ENCODE data around the gene ISYNA1. TPM values are rescaled to one million over a fixed set of nuclear protein-coding genes. Genes with fewer than 3 reads are reported as not detected.
A peak's percentile ranks its signal among the peaks of the same experiment; 100 is the strongest.

Gene ISYNA1
- total RNA-seq, 2 experiments from 2014 or later = 26.7 to 33.5 TPM

DNA sequence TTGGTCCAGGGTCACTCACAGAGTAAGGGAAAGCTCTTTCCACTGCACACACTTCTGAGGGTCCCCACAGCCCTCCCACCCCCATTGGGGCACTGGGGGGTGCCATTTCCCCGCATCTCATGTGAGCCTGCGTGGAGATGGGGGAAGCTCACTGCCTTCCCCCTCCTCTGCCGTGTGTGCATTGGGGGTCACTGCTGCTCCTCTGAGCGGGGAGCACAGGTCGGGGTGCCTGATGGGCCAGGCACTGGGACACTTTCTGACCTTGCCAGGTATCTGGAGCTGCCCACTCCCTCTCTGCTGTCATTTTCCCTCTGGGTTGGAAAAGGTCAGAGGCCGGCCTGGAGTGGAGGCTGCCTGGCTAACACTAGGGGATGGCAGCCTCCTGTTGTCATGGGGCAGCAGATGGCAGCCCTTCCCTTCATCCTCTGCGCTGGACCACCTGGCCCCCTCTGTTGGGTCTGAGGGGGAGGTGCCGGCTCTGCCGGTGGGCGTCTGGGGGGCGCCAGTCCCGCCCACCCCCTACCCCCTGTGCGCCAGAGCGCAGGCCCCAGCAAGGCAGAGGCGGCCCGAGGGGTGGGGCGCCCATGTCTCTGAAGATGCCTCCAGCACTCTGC lies 9.7 kb downstream of the ISYNA1 start:
- Mint-ChIP-seq H3K9me3 (ENCODE audit: insufficient read depth) (no peaks in the 10 kb centered on the region), H3K4me3 (no peak overlapping the region), H3K4me1 (ENCODE audit: low read depth) (peaks cover 75% of the 10 kb centered on the region), H3K36me3 (ENCODE audit: low read depth) (peaks cover 18% of the 10 kb centered on the region), H3K27me3 (ENCODE audit: low read depth) (no peaks in the 10 kb centered on the region), H3K27ac (peak overlapping the region; percentile 75)
- ATAC-seq (no peak), DNase-seq (no peak)
- CTCF ChIA-PET = interaction anchor here (1.5 to 2.2 kb wide), 2 partner anchors 9 to 39 kb away, joined by 3 to 10 read pairs; partner anchors contain the start of gene SSBP4
- POLR2A ChIA-PET = interaction anchor here (0.9 to 1.5 kb wide), 3 partner anchors 8 to 12 kb away, joined by 4 to 5 read pairs (median 5); no protein-coding TSS in a partner anchor

DNA sequence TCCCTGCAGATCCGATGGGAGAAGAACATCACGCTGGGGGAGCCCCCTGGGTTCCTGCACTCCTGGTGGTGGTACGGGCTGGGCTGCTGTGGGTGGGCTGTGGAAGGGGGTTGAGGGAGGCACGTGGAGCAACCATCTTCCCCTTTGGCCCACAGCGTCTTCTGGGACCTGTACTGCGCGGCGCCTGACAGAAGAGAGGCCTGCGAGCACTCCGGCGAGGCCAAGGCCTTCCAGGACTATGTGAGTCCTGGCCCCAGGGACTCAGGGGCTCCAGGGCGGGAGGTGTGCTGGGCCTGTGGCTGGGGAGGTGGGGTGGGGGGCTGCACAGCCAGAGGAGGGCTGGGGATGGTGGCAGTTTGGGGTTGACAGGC lies 10.2 kb downstream of the ISYNA1 start:
- Mint-ChIP-seq H3K27me3 (ENCODE audit: low read depth) (no peaks in the 10 kb centered on the region), H3K36me3 (ENCODE audit: low read depth) (peaks cover 24% of the 10 kb centered on the region), H3K4me1 (ENCODE audit: low read depth) (peaks cover 78% of the 10 kb centered on the region), H3K4me3 (no peak overlapping the region), H3K27ac (peak overlapping the region; percentile 43), H3K9me3 (ENCODE audit: insufficient read depth) (no peaks in the 10 kb centered on the region)
- ChIA-PET POLR2A (interaction anchor here (1.5 kb wide), 1 partner anchor 8 kb away, joined by 4 read pairs; no protein-coding TSS in a partner anchor), CTCF (interaction anchor here (2.2 kb wide), 1 partner anchor 8 kb away, joined by 10 read pairs; the partner anchor contains the start of gene SSBP4)
- no peak for ATAC-seq
- no peak for DNase-seq

DNA sequence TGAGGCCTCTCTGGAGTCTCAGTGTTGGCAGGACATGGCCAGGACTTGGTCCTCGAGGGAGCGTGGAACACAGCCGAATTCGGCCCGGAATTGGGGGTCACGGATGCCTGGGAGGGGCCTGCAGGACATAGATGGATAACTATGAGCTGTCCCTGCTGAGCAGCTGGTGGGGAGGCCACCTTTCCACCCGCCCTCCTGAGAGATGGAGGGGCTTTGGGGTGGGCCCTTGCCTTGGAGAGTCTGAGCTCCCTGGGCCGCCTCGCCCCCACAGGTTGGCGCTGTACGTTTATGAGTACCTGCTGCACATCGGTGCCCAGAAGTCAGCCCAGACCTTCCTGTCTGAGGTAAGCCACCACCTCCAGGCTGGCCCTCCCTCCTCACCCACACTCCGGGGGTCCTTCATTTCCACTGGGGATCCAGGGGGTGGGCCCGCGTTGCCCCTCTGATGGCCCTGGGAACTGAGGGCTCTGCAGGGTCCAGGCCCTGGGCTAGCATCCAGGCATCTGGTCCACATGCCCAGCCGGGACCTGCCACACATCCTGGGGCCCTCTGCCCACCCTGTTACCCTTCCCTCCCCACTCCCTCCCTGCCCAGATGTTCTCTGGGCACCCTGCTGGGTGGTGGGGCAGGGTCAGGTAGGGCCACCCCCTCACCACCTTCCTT lies 10.7 kb downstream of the ISYNA1 start:
- peaks cover 80% of the 10 kb centered on the region for H3K4me1 Mint-ChIP-seq (ENCODE audit: low read depth)
- peak overlapping the region; percentile 61 for H3K27ac Mint-ChIP-seq
- H3K27me3 Mint-ChIP-seq (ENCODE audit: low read depth) = no peaks in the 10 kb centered on the region
- no peak for DNase-seq
- CTCF ChIA-PET = no interaction called here
- no peak overlapping the region for H3K4me3 Mint-ChIP-seq
- POLR2A ChIA-PET = no interaction called here
- no peaks in the 10 kb centered on the region for H3K9me3 Mint-ChIP-seq (ENCODE audit: insufficient read depth)
- no peak for ATAC-seq
- peaks cover 25% of the 10 kb centered on the region for H3K36me3 Mint-ChIP-seq (ENCODE audit: low read depth)

DNA sequence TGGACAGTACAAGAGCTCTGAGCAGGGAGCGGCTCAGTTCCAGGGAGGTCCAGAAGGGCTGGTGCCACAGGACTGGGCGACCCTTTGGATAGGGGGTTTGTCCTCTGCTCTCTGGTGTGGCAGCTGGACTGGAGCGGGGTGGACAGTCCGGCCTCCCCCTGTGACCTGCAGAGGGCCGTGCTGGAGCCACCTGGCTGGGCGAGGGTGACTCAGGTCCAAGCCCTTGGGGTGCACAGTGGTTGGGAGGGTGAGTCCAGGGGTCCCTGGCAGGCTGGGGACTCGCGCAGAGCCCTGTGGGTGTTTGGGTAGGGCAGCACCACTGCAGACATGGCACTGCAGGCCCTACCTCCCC lies 11.5 kb downstream of the ISYNA1 start:
- H3K9me3 Mint-ChIP-seq (ENCODE audit: insufficient read depth) = no peaks in the 10 kb centered on the region
- ATAC-seq (no peak), DNase-seq (no peak)
- CTCF ChIA-PET = no interaction called here
- POLR2A ChIA-PET = interaction anchor here (1.5 kb wide), 1 partner anchor 11 kb away, joined by 3 read pairs; no protein-coding TSS in a partner anchor
- H3K36me3 Mint-ChIP-seq (ENCODE audit: low read depth) = peaks cover 25% of the 10 kb centered on the region
- H3K27me3 Mint-ChIP-seq (ENCODE audit: low read depth) = no peaks in the 10 kb centered on the region
- peaks cover 82% of the 10 kb centered on the region for H3K4me1 Mint-ChIP-seq (ENCODE audit: low read depth)
- H3K27ac Mint-ChIP-seq = no peak overlapping the region
- no peak overlapping the region for H3K4me3 Mint-ChIP-seq

DNA sequence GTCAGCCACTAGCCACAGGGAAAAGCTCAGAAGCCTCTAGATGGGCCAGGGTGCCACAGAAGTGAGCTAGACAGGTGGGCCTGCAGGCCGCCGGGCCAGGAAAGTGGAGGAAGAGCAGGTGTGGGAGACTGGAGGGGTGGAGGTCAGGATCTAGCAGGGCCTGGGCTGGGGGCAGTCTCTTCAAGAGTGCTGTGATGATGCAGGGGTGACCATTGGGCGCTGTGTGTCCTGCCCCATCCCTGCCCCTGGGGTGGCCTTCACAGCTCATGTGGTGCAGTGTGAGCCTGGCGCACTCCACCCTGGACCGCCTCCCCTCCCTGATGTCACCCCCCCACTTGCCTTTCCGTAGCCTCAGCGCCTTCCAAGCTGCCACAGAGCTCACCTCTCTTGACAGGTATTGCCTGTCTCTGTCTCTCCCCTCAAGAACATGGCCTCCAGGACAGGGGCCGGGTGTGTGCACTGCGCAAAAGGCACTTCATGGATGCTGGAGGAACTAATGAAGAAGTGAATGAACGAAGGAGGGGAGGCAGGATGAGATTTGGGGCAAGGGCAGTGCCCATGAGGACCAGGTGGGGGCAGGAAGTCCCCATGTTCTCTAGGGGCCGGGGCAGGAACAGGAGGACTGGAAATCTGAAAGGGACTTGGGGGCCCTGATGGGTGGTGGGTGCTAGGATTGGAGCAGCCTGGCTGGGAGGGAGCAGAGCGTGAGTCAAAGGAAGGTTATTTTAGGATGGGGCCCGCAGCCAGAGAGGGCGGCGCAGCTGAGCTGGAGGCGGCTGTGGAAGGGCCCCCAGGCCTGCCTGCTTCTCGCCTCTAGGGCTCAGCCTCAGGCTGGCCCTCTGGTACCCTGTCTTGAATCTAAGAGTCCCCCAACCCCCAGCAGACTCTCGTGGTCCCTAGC lies 12.2 kb downstream of the ISYNA1 start:
- Mint-ChIP-seq H3K27me3 (ENCODE audit: low read depth) (no peaks in the 10 kb centered on the region), H3K36me3 (ENCODE audit: low read depth) (peaks cover 31% of the 10 kb centered on the region), H3K9me3 (ENCODE audit: insufficient read depth) (no peaks in the 10 kb centered on the region), H3K27ac (peak overlapping the region; percentile 54), H3K4me1 (ENCODE audit: low read depth) (peaks cover 86% of the 10 kb centered on the region), H3K4me3 (no peak overlapping the region)
- CTCF ChIA-PET = interaction anchor here (0.9 to 1.4 kb wide), 2 partner anchors 36 to 38 kb away, joined by 3 to 4 read pairs; no protein-coding TSS in a partner anchor
- ATAC-seq (no peak), DNase-seq (no peak)
- POLR2A ChIA-PET = interaction anchor here (1.0 to 1.5 kb wide), 2 partner anchors 10 to 145 kb away, joined by 3 read pairs; partner anchors contain the start of gene JUND

DNA sequence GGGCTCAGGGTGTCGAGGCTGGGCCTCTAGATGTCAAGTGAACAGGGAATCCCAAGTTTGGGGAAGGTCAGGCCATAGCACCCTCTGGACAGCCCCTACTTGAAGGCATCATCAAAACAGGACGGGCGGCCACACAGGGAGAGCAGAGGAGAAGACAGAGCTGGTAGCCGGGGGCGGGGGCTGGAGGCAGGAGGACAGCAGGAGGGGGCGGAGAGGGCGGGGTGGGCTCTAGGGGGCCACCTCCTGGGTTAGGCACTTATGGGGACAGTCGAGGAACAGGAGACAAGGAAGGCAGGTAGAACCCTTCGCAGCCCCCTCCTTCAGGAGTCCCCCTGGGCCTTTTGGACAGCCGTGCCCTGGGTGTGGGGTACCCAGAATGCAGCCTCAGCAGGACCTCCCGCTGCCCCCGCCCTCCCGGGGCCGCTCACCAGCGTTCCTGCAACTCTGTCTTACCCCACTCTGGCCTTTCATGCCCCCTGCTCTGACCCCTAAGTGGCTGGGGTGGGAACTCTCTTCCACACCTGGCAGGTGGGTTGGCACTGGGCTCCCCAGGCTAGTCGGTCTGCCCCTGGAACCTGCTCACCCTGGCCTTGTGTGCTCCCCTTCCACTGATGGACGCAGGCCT lies 12.9 kb downstream of the ISYNA1 start:
- H3K27ac Mint-ChIP-seq = peak overlapping the region; percentile 34
- CTCF ChIA-PET = interaction anchor here (0.9 to 1.4 kb wide), 2 partner anchors 36 to 37 kb away, joined by 3 to 4 read pairs; no protein-coding TSS in a partner anchor

DNA sequence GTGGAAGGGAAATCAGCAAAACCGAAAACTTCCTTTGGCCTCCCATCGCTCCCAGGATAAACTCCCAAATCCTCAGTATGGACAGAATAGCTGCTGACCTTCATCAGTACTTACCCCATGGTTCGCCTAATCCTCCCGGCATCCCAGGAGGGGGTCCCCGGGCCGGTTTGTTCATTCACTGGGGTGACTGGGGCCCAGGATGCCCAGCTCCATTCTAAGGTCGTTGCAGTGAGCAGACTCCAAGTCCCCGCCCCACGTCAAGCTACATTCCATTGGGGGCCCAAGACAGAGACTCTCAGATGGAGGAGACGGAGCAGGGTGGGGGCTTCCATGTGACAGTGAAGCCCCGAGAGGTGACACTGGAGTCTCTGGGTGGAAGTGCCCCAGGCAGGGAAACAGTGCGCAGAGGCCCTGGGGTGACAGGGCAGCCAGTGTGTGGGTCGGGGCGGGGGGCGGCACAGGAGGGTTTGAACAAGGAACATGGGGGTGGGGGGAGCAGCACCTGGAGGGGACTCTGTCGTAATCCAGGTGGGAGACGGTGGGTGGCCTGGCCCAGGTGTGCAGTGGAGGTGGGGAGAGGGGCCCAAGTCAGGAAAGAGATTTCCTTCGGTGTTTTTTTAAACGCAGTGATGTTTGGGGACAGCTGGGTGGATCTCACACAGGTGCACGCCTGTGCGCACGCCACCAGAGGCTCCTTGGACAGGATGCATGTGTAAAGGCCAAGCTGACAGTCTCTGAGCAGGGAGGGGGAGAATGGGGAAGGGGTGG lies 13.6 kb downstream of the ISYNA1 start:
- H3K27me3 Mint-ChIP-seq (ENCODE audit: low read depth) = no peaks in the 10 kb centered on the region
- CTCF ChIA-PET = interaction anchor here (1.4 kb wide), 1 partner anchor 36 kb away, joined by 4 read pairs; no protein-coding TSS in a partner anchor
- no peaks in the 10 kb centered on the region for H3K9me3 Mint-ChIP-seq (ENCODE audit: insufficient read depth)
- peaks cover 32% of the 10 kb centered on the region for H3K36me3 Mint-ChIP-seq (ENCODE audit: low read depth)
- POLR2A ChIA-PET = interaction anchor here (1.0 to 1.2 kb wide), 2 partner anchors 10 to 102 kb away, joined by 4 to 5 read pairs; no protein-coding TSS in a partner anchor
- no peak for DNase-seq
- peak overlapping the region; percentile 13 for H3K4me3 Mint-ChIP-seq
- H3K27ac Mint-ChIP-seq = peak overlapping the region; percentile 57
- peaks cover 75% of the 10 kb centered on the region for H3K4me1 Mint-ChIP-seq (ENCODE audit: low read depth)
- no peak for ATAC-seq

More for the DNA sequence above, 12.9 kb downstream of the ISYNA1 start:
- no peaks in the 10 kb centered on the region for H3K27me3 Mint-ChIP-seq (ENCODE audit: low read depth)
- POLR2A ChIA-PET = interaction anchor here (1.0 to 1.5 kb wide), 2 partner anchors 10 to 144 kb away, joined by 3 read pairs; partner anchors contain the start of gene JUND
- peaks cover 82% of the 10 kb centered on the region for H3K4me1 Mint-ChIP-seq (ENCODE audit: low read depth)
- H3K4me3 Mint-ChIP-seq = no peak overlapping the region
- H3K36me3 Mint-ChIP-seq (ENCODE audit: low read depth) = peaks cover 32% of the 10 kb centered on the region
- no peak for DNase-seq
- no peaks in the 10 kb centered on the region for H3K9me3 Mint-ChIP-seq (ENCODE audit: insufficient read depth)
- ATAC-seq = no peak

DNA sequence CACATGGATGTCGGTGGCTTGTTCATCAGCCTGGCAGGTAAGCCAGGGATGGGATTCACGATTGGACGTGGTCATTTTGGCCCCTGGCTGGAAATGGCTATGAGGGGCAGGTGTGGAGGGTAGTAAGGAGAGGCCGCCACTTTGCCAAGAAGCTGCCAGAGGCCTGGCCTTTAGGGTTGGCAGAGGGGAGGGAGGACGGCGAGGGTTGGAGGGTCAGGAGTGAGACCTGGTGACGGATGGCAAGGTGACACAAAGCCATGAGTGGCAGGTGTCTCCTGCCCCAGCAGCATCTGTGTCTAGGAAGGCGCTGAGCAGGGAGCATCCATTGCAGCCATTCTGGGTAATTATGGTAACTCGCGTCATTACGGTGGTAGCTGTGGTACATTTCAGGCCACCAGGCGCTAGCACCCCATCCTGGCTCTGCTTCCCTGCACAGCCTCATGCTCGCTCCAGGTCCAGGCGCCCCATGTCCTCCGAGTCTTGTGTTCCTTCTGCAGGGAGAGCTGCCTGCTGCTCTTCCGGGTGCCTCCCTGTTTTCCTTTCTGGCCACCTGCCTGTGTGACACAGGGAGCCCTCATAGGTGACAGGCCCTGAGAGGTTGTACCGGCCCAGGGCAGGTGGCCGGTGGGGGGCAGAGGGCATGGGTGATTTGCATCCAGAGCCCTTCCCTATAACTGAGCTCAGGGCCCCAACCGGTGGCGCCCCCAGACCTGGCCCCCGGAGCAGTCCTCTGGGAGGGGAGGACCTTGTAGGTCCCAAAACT lies 14.5 kb downstream of the ISYNA1 start:
- ChIA-PET POLR2A (interaction anchor here (1.0 to 2.2 kb wide), 3 partner anchors 10 to 142 kb away, joined by 4 to 7 read pairs (median 5); partner anchors contain the start of gene JUND), CTCF (no interaction called here)
- DNase-seq = no peak
- peak overlapping the region; percentile 85 for H3K27ac Mint-ChIP-seq
- H3K36me3 Mint-ChIP-seq (ENCODE audit: low read depth) = peaks cover 32% of the 10 kb centered on the region
- peaks cover 77% of the 10 kb centered on the region for H3K4me1 Mint-ChIP-seq (ENCODE audit: low read depth)
- peak overlapping the region; percentile 93 for H3K4me3 Mint-ChIP-seq
- no peaks in the 10 kb centered on the region for H3K9me3 Mint-ChIP-seq (ENCODE audit: insufficient read depth)
- H3K27me3 Mint-ChIP-seq (ENCODE audit: low read depth) = no peaks in the 10 kb centered on the region
- no peak for ATAC-seq

DNA sequence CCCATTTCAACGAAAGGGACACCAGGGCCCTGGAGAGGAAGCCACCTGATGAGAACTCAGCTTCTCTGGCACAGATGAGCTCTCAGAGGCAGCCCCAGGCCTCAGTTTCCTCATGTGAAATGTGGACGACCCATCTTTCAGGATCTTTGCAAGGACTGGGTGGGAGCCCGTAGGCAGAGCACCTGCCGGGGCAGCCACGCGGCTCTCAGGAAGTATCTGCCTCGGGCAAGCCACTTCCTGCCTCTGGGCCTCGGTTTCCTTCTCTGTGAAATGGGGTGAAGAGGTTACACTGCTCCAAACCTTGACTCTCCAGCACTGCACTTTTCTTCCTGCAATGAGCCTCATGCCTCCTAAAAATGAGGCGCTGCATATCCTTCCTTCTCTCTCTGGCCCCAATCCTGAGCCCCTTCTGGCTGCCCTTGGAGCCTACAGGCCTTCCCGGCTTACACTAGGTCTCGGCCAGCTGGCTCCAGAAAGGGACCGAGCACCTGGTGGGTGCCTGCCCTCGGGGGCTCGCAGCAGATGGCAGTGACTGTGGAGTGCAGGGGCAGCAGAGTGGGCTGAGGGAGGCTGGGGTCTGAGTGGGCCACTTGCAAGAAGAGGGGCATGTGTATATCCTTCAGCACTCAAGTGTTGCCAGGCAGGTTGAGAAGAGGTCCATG lies 15.3 kb downstream of the ISYNA1 start:
- ChIA-PET CTCF (interaction anchor here (1.5 to 2.3 kb wide), 4 partner anchors 12 to 143 kb away, joined by 5 to 8 read pairs (median 6); no protein-coding TSS in a partner anchor), POLR2A (interaction anchor here (0.7 to 2.2 kb wide), 2 partner anchors 141 to 142 kb away, joined by 3 to 7 read pairs; partner anchors contain the start of gene JUND)
- Mint-ChIP-seq H3K27me3 (ENCODE audit: low read depth) (no peaks in the 10 kb centered on the region), H3K4me3 (peak overlapping the region; percentile 93), H3K4me1 (ENCODE audit: low read depth) (peaks cover 79% of the 10 kb centered on the region), H3K36me3 (ENCODE audit: low read depth) (peaks cover 31% of the 10 kb centered on the region), H3K9me3 (ENCODE audit: insufficient read depth) (no peaks in the 10 kb centered on the region), H3K27ac (peak overlapping the region; percentile 85)
- DNase-seq (peak; percentile 71), ATAC-seq (no peak)
